Measurements from ENCODE around the gene TGM2.
A peak's percentile ranks its signal among the peaks of the same experiment; 100 is the strongest.

The TGM2 gene

DNA sequence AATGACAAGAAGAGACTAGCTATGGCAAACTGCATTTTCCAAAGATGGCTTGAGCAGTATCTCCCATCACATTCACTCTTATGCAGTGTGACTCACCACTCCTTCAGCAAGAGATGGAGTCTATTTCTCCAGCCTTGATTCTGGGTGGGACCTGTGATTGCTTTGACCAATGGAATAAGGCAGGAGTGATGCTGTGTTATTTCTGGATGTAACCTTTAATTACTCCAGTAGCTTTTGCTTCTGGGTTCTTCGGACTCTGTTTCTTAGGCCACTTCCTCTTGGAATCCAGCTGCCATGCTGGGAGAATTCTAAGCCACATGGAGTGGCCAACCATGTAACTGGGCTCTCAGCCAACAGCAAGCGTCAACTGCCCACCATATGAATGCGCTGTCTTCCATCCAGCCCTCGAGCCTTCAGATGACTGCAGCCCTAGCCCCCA is 50.7 kb downstream of the TGM2 start:
- DNase-seq (ENCODE audit: low read depth) = no peak
- TF ChIP-seq, protein P1, sequence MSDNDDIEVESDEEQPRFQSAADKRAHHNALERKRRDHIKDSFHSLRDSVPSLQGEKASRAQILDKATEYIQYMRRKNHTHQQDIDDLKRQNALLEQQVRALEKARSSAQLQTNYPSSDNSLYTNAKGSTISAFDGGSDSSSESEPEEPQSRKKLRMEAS (IDR thresholded peaks at IDR 0.05; ENCODE audit: low read depth, low read length) = no peak
- TF ChIP-seq CTCF (IDR thresholded peaks at IDR 0.05; ENCODE audit: low read depth, low read length) (no peak), MYC (IDR thresholded peaks at IDR 0.05; ENCODE audit: low read depth, low read length) (no peak), POLR2A (IDR thresholded peaks at IDR 0.05; ENCODE audit: extremely low read depth, insufficient read length) (no peak)
- no peak overlapping the region for H3K4me3 ChIP-seq (ENCODE audit: low read depth, low read length)

- TF ChIP-seq CTCF (IDR thresholded peaks at IDR 0.05; ENCODE audit: low read depth, low read length) (peak; percentile 76), MYC (IDR thresholded peaks at IDR 0.05; ENCODE audit: low read depth, low read length) (no peak)
- peak; percentile 82 for DNase-seq (ENCODE audit: low read depth)
- no peak overlapping the region for H3K4me3 ChIP-seq (ENCODE audit: low read depth, low read length)
These were observed 51.4 kb downstream of the TGM2 start for GRCh38 chr20:38113401-38114325.

- no peak for TF ChIP-seq MYC (IDR thresholded peaks at IDR 0.05; ENCODE audit: low read depth, low read length)
- H3K4me3 ChIP-seq (ENCODE audit: low read depth, low read length) = no peak overlapping the region
- DNase-seq (ENCODE audit: low read depth) = no peak
These were observed 52.2 kb downstream of the TGM2 start for GRCh38 chr20:38112930-38113294.

DNA sequence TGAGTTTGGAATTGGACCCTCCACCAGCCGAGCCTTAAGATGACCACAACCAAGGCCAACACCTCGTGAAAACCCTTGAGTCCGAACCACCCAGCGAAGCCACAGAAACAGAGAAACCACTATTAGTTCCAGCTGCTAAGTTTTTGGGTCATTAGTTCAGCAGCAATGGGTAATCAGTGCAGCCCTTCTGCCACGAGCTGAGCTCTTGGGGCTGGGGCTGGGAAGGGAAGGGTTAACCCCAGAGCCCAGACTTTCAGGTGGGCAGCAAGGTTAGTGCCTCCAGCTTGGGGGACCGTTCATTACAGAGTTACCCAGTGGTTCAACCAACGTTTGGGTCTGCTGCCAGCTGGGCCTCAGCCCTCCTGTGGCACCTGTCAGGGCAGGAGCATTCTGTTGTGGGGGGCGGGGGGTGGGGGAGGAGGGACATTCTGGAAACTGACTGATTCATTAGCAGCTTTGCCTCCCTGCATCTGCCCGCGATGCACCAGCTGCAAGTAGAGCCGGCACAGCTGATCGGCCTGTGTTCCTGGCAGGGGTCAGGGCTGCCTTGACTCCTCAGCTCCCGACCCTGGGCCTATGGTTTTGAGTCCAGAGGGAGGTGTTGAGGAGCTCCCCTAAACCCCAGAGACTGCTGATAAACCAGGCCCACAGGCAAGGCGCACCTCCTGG is 52.7 kb downstream of the TGM2 start:
- no peak for DNase-seq (ENCODE audit: low read depth)
- H3K4me3 ChIP-seq (ENCODE audit: low read depth, low read length) = no peak overlapping the region
- TF ChIP-seq POLR2A (IDR thresholded peaks at IDR 0.05; ENCODE audit: extremely low read depth, insufficient read length) (no peak), MYC (IDR thresholded peaks at IDR 0.05; ENCODE audit: low read depth, low read length) (no peak), CTCF (IDR thresholded peaks at IDR 0.05; ENCODE audit: low read depth, low read length) (no peak)
- TF ChIP-seq, protein P1 (IDR thresholded peaks at IDR 0.05; ENCODE audit: low read depth, low read length) = no peak

GRCh38 chr20:38111366-38112232 is 53.5 kb downstream of the TGM2 start:
- TF ChIP-seq CTCF (IDR thresholded peaks at IDR 0.05; ENCODE audit: low read depth, low read length) (no peak), MYC (IDR thresholded peaks at IDR 0.05; ENCODE audit: low read depth, low read length) (no peak), POLR2A (IDR thresholded peaks at IDR 0.05; ENCODE audit: extremely low read depth, insufficient read length) (no peak)
- TF ChIP-seq, protein P1 (IDR thresholded peaks at IDR 0.05; ENCODE audit: low read depth, low read length) = no peak
- no peak for DNase-seq (ENCODE audit: low read depth)
- H3K4me3 ChIP-seq (ENCODE audit: low read depth, low read length) = no peak overlapping the region

Measured in NB4 (cell line).